Measurements from ENCODE around the gene HSPB1. TPM values are rescaled to one million over a fixed set of nuclear protein-coding genes. Genes with fewer than 3 reads are reported as not detected.
"Not testable (repeated sequence)": the region's sequence is repeated elsewhere in the genome, so short reads cannot be mapped to it uniquely, and the experiment has no call there.

The HSPB1 gene
- total RNA-seq, 1 experiment from 2014 or later, result 82.1 TPM

- BruUV-seq (replicated peaks), result no TSS peak
- intact Hi-C loops (cut with micrococcal nuclease; ENCODE audit: unreplicated experiment), result loop anchor here (1.0 to 5.0 kb wide), 3 partner anchors 11 to 66 kb away; partner anchors contain the start of genes HSPB1 and YWHAG
- DNase-seq, result peak; percentile 92 to 93
- no peaks in the 10 kb centered on the region for H3K27me3 Mint-ChIP-seq (ENCODE audit: insufficient read depth, unreplicated experiment)
- peaks cover 10% of the 10 kb centered on the region for H3K36me3 Mint-ChIP-seq (ENCODE audit: insufficient read depth, unreplicated experiment)
- peaks cover 22% of the 10 kb centered on the region for H3K4me1 Mint-ChIP-seq (ENCODE audit: low read depth, unreplicated experiment)
- no peaks in the 10 kb centered on the region for H3K9me3 Mint-ChIP-seq (ENCODE audit: unreplicated experiment)
- TF ChIP-seq CTCF (IDR thresholded peaks at IDR 0.05; ENCODE audit: insufficient read depth in 1 of 2, low read depth in 1 of 2, low read length in 1 of 2, severe bottlenecking in 1 of 2, unreplicated experiment in 1 of 2), result peak; percentile 97 to 98
- Histone ChIP-seq H3K27me3 (replicated peaks; ENCODE audit: control insufficient read depth, insufficient read depth, low read length) (no peaks in the 10 kb centered on the region), H3K4me1 (peaks cover 33% of the 10 kb centered on the region), H3K9me3 (no peaks in the 10 kb centered on the region), H3K36me3 (ENCODE audit: control insufficient read depth, insufficient read depth, low read length) (no peaks in the 10 kb centered on the region), H3K4me3 (ENCODE audit: low read depth, low read length) (peak overlapping the region; percentile 18; the same call in 1 of the 2 replicates)
- H3K4me3 Mint-ChIP-seq (ENCODE audit: unreplicated experiment), result peak overlapping the region; percentile 17
- peak overlapping the region; percentile 36 for H3K27ac Mint-ChIP-seq (ENCODE audit: unreplicated experiment)
- ChIA-PET POLR2A (no interaction called here), CTCF (interaction anchor here (0.6 to 2.5 kb wide), 5 partner anchors 11 to 71 kb away, joined by 3 to 22 read pairs (median 5); partner anchors contain the start of gene HSPB1)
Measured at GRCh38 chr7:76291351-76292212, 10.9 kb upstream of the HSPB1 start.

GRCh38 chr7:76292213-76292573 is 10.3 kb upstream of the HSPB1 start:
- TSS peak; percentile 79 for BruUV-seq (replicated peaks)
- no peak for TF ChIP-seq CTCF (IDR thresholded peaks at IDR 0.05; ENCODE audit: insufficient read depth in 1 of 2, low read depth in 1 of 2, low read length in 1 of 2, severe bottlenecking in 1 of 2, unreplicated experiment in 1 of 2)
- Mint-ChIP-seq H3K4me1 (ENCODE audit: low read depth, unreplicated experiment) (peaks cover 22% of the 10 kb centered on the region), H3K27me3 (ENCODE audit: insufficient read depth, unreplicated experiment) (no peaks in the 10 kb centered on the region), H3K4me3 (ENCODE audit: unreplicated experiment) (peak overlapping the region; percentile 17), H3K9me3 (ENCODE audit: unreplicated experiment) (no peaks in the 10 kb centered on the region), H3K27ac (ENCODE audit: unreplicated experiment) (peak overlapping the region; percentile 36), H3K36me3 (ENCODE audit: insufficient read depth, unreplicated experiment) (peaks cover 10% of the 10 kb centered on the region)
- Histone ChIP-seq H3K9me3 (no peaks in the 10 kb centered on the region), H3K4me3 (ENCODE audit: low read depth, low read length) (peak overlapping the region; percentile 18; the same call in 1 of the 2 replicates), H3K36me3 (ENCODE audit: control insufficient read depth, insufficient read depth, low read length) (no peaks in the 10 kb centered on the region), H3K4me1 (peaks cover 37% of the 10 kb centered on the region), H3K27me3 (replicated peaks; ENCODE audit: control insufficient read depth, insufficient read depth, low read length) (no peaks in the 10 kb centered on the region)
- no peak for DNase-seq
- ChIA-PET CTCF (interaction anchor here (0.6 to 2.5 kb wide), 7 partner anchors 10 to 71 kb away, joined by 3 to 22 read pairs (median 5); partner anchors contain the start of gene HSPB1), POLR2A (no interaction called here)
- intact Hi-C loops (cut with micrococcal nuclease; ENCODE audit: unreplicated experiment), result loop anchor here (5.0 kb wide), 1 partner anchor 65 kb away; the partner anchor contains the start of gene YWHAG

GRCh38 chr7:76292911-76293310 is 9.6 kb upstream of the HSPB1 start:
- Mint-ChIP-seq H3K4me1 (ENCODE audit: low read depth, unreplicated experiment) (peaks cover 22% of the 10 kb centered on the region), H3K36me3 (ENCODE audit: insufficient read depth, unreplicated experiment) (peaks cover 10% of the 10 kb centered on the region)
- intact Hi-C loops (cut with micrococcal nuclease; ENCODE audit: unreplicated experiment), result loop anchor here (5.0 kb wide), 1 partner anchor 64 kb away; the partner anchor contains the start of gene YWHAG
- H3K27ac Mint-ChIP-seq (ENCODE audit: unreplicated experiment); H3K27me3 ChIP-seq (replicated peaks; ENCODE audit: control insufficient read depth, insufficient read depth, low read length); H3K27me3 Mint-ChIP-seq (ENCODE audit: insufficient read depth, unreplicated experiment); DNase-seq; H3K4me3 Mint-ChIP-seq (ENCODE audit: unreplicated experiment); BruUV-seq (replicated peaks); POLR2A ChIA-PET; H3K9me3 Mint-ChIP-seq (ENCODE audit: unreplicated experiment); H3K36me3 ChIP-seq (ENCODE audit: control insufficient read depth, insufficient read depth, low read length); H3K9me3 ChIP-seq; H3K4me3 ChIP-seq (ENCODE audit: low read depth, low read length): not testable (repeated sequence)
- CTCF ChIA-PET, result interaction anchor here (0.7 to 2.5 kb wide), 5 partner anchors 10 to 55 kb away, joined by 5 to 22 read pairs (median 5); partner anchors contain the start of gene HSPB1
- peaks cover 43% of the 10 kb centered on the region for H3K4me1 ChIP-seq
